HG02884 (cell line): ENCODE measurements around the gene IL1R1.

Experiments used
- ATAC-seq: cut with Tn5 transposase; IDR thresholded peaks from one replicate; pipeline ENCODE4 v1.9.1; 2021; ENCODE audit warnings: mild to moderate bottlenecking, moderate library complexity; ENCODE audit not compliant: unreplicated experiment

IL1R1 gene

GRCh38 chr2:102197389-102198137 is 55.0 kb downstream of the IL1R1 start:
- no peak for ATAC-seq

DNA sequence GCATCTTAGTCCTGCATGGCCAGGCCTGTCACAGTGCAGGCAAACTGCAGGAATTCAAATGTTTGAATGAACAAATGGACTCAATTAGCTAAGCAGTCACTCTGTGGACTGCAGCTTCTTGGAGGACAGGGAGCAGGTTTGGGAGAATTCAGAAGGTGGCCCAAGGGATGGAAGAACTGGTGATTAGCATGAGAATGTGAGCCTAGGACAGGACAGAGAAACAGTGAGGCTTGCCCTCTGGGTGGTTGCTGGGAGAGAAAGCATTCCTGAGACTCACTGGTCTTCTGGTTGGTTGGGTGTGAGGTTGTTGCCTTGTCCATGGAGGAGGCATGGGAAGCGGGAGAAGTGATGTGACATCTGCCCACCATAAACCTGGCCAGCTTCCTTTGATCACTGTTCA is 58.0 kb downstream of the IL1R1 start:
- no peak for ATAC-seq

- ATAC-seq, result no peak
Measured at GRCh38 chr2:102204638-102205037, 62.1 kb downstream of the IL1R1 start.

- ATAC-seq, result no peak
Measured at GRCh38 chr2:102206666-102207341, 64.3 kb downstream of the IL1R1 start.

DNA sequence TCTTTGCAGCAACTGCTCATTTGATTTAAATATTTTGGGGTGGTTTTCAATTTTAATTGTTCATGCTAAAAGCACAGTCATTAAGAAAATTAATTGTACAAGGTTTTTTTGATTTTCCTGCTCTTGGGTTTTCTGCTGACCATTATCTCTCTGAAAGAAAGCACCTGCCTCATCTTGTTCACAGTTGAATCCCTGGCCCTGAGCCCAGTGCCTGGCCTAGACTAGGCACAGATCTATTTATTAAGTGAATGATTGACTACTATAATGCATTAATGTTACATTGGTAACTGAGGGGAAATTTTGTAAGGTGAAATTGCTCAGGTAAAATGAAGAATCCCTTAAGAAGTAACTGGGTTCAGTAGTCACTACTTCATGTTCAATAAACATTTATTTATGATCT is 66.2 kb downstream of the IL1R1 start:
- ATAC-seq, result no peak

DNA sequence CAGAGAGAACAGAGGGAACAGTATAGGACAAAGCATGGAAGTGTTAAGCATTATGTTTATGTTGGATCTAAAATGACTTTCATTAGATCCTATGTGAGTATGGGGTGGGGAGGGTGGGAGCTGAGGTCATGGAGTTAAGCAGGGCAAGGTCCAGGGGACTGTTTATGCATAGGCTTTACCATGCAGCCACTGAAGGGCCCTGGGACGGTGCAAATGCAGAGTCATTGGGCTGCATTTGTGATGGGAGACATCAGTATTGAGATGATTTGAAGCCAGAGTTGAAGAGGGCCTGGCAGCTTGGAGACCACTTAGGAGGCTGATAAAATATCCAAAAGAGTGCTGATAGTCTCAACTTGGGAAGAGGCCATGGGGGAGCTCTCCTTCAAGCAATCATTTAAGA is 66.9 kb downstream of the IL1R1 start:
- ATAC-seq, result no peak

DNA sequence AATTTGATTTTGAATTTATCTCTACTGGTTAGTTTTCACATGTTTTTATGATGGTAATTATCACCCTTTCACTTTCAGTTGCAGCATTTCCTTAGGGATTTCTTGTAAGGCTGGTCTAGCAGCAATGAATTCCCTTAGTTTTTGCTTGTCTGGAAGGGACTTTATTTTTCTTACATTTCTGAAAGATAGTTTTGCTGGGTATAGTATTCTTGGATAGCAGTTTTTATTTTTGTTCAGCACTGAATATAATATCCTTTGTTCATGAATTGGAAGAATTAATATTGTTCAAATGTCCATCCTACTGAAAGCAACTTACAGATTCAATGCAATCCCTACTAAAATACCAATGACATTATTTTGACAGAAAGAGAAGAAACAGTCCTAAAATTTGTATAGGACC is 74.5 kb downstream of the IL1R1 start:
- ATAC-seq, result no peak

- no peak for ATAC-seq
Measured at GRCh38 chr2:102224824-102225739, 82.5 kb downstream of the IL1R1 start.

GRCh38 chr2:102226171-102226570 is 83.6 kb downstream of the IL1R1 start:
- no peak for ATAC-seq

GRCh38 chr2:102226612-102227391 is 84.3 kb downstream of the IL1R1 start:
- ATAC-seq, result no peak

GRCh38 chr2:102229141-102229769 is 86.7 kb downstream of the IL1R1 start:
- no peak for ATAC-seq
